Measurements from ENCODE around the gene CROCC.

DNA sequence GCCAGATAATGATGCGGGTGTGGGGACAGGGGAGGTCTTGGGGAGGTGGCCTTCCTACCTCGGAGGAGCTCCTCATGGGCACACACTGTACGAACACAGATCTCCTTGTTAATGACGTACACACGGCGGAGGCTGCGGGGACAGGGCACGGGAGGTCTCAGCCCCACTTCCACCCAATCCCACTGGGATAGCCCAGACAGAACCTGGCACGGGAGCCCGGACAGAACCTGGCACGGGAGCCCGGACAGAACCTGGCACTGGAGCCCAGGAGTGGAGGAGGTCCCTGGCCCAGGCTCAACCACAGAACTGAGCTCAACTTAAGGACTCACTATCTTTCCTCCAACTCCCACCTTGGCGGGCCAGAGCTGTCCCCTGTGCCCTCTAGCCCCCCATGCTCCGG is 53.5 kb downstream of the CROCC start:
- 0 out of 2 replicates have a peak, but pooled peaks have one; percentile 32 for TF ChIP-seq POLR2AphosphoS5 (IDR thresholded peaks at IDR 0.05; ENCODE audit: low read depth, low read length)
- TF ChIP-seq SIN3A (IDR thresholded peaks at IDR 0.05; ENCODE audit: borderline replicate concordance, insufficient read depth, low read length), result no peak
- TF ChIP-seq, protein P1, sequence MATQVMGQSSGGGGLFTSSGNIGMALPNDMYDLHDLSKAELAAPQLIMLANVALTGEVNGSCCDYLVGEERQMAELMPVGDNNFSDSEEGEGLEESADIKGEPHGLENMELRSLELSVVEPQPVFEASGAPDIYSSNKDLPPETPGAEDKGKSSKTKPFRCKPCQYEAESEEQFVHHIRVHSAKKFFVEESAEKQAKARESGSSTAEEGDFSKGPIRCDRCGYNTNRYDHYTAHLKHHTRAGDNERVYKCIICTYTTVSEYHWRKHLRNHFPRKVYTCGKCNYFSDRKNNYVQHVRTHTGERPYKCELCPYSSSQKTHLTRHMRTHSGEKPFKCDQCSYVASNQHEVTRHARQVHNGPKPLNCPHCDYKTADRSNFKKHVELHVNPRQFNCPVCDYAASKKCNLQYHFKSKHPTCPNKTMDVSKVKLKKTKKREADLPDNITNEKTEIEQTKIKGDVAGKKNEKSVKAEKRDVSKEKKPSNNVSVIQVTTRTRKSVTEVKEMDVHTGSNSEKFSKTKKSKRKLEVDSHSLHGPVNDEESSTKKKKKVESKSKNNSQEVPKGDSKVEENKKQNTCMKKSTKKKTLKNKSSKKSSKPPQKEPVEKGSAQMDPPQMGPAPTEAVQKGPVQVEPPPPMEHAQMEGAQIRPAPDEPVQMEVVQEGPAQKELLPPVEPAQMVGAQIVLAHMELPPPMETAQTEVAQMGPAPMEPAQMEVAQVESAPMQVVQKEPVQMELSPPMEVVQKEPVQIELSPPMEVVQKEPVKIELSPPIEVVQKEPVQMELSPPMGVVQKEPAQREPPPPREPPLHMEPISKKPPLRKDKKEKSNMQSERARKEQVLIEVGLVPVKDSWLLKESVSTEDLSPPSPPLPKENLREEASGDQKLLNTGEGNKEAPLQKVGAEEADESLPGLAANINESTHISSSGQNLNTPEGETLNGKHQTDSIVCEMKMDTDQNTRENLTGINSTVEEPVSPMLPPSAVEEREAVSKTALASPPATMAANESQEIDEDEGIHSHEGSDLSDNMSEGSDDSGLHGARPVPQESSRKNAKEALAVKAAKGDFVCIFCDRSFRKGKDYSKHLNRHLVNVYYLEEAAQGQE (IDR thresholded peaks at IDR 0.05; ENCODE audit: insufficient read depth in 1 of 2, low read depth in 2 of 2, low read length in 2 of 2), result no peak
- no peak for TF ChIP-seq TAF1 (IDR thresholded peaks at IDR 0.05; ENCODE audit: borderline replicate concordance, insufficient read depth, low read length)
- TF ChIP-seq FOXP2 (optimal IDR thresholded peaks at IDR 0.05; ENCODE audit: borderline replicate concordance, extremely low read depth, extremely low read length, insufficient read depth), result no peak

Measured in PFSK-1 (cell line).